K562 (cell line): Measurements from ENCODE around the gene CIART. TPM values are rescaled to one million over a fixed set of nuclear protein-coding genes. Genes with fewer than 3 reads are reported as not detected.
A peak's percentile ranks its signal among the peaks of the same experiment; 100 is the strongest.

Experiments
- E2F6 ChIP-seq, 2 experiments: IDR thresholded peaks; 2 replicates each; pipeline ENCODE4 v1.6.1; 2011; ENCODE audit warnings: borderline replicate concordance in 1 of 2, control low read depth in 1 of 2, low read depth in 1 of 2, low read length in 1 of 2, mild to moderate bottlenecking in 1 of 2, mixed read lengths in 1 of 2, moderate library complexity in 1 of 2; ENCODE audit not compliant: insufficient read depth in 1 of 2, insufficient read length in 1 of 2, poor library complexity in 1 of 2, severe bottlenecking in 1 of 2; ENCODE audit errors: extremely low read depth in 1 of 2
- E4F1 ChIP-seq: fragments of 250-450 bp; sonication (Bioruptor Pico); IDR thresholded peaks from 2 replicates; pipeline ENCODE4 v1.5.0; 2021; ENCODE audit warnings: mild to moderate bottlenecking, borderline replicate concordance
- GABPB1 ChIP-seq: sonication (generic); formaldehyde crosslinking; IDR thresholded peaks from 2 replicates; pipeline ENCODE4 v1.8.0; 2022; ENCODE audit warnings: mild to moderate bottlenecking, missing genetic modification reagents
- KDM2B ChIP-seq: fragments of 250-450 bp; sonication (Bioruptor Pico); IDR thresholded peaks from 2 replicates; pipeline ENCODE4 v1.8.0; 2021; ENCODE audit warnings: mild to moderate bottlenecking, moderate library complexity
- KDM4B ChIP-seq, 2 experiments: fragments of 450-650 bp in 1 of 2; sonication (generic) in 1 of 2; IDR thresholded peaks; 2 replicates each; pipeline ENCODE4 v1.6.1; 2016 to 2017; ENCODE audit warnings: borderline replicate concordance in 2 of 2, antibody characterized with exemption in 1 of 2, low read depth in 1 of 2, mild to moderate bottlenecking in 1 of 2
- NFIC ChIP-seq: fragments of 450-650 bp; IDR thresholded peaks from 2 replicates; pipeline ENCODE4 v1.6.1; 2017; ENCODE audit warnings: mild to moderate bottlenecking, inconsistent platforms
- SMC3 ChIP-seq: conservative IDR thresholded peaks from 2 replicates; pipeline ENCODE4 v1.6.1; 2011; ENCODE audit warnings: low read depth, low read length, improper control_type of control experiment; ENCODE audit not compliant: insufficient read depth
- THAP7 ChIP-seq: fragments of 250-450 bp; sonication (Bioruptor Pico); IDR thresholded peaks from 2 replicates; pipeline ENCODE4 v1.5.0; 2021
- ZNF436 ChIP-seq: fragments of 250-450, 450-650 bp; sonication (Bioruptor Pico); formaldehyde crosslinking; IDR thresholded peaks from 2 replicates; pipeline ENCODE4 v1.7.0; 2020; ENCODE audit warnings: mild to moderate bottlenecking
- polyA plus RNA-seq, 8 experiments: library from polyadenylated mRNA; depleted of rRNA in 4 of 8; stranded (reverse) in 5 of 8; unstranded in 3 of 8; fragments of >200 nt; fragmentation: Nextera tagmentation in 2 of 8; fragmentation: Illumina TruSeq in 1 of 8; extraction: Ambion mirVana in 2 of 8; extraction: Trizol in 1 of 8; gene quantifications; 2 replicates each; pipeline versions ENCODE4 v1.2.1 to v1.2.3, GENCODE V29; 2011 to 2014; ENCODE audit warnings: inconsistent platforms in 1 of 8, missing spikeins in 1 of 8
- total RNA-seq, 7 experiments: library from RNA; depleted of rRNA in 6 of 7; stranded (reverse); fragments of >200 nt in 6 of 7; fragmentation: Illumina TruSeq in 2 of 7; extraction: Trizol in 2 of 7; gene quantifications; 2 replicates each; pipeline versions ENCODE4 v1.2.1 to v1.2.3, GENCODE V29; 2011 to 2021; ENCODE audit warnings: low replicate concordance in 1 of 7
- TF ChIP-seq, protein P1 (sequence below): sonication (generic); formaldehyde crosslinking; IDR thresholded peaks from 2 replicates; pipeline ENCODE4 v1.8.0; 2022; ENCODE audit warnings: mild to moderate bottlenecking, missing genetic modification reagents
- TF ChIP-seq, protein P2 (sequence below): sonication (generic); formaldehyde crosslinking; IDR thresholded peaks from 2 replicates; pipeline ENCODE4 v1.8.0; 2022; ENCODE audit warnings: mild to moderate bottlenecking, missing genetic modification reagents
- TF ChIP-seq, protein P3 (sequence below), 2 experiments: fragments of 200-800 bp in 1 of 2; sonication (Bioruptor generic) in 1 of 2; sonication (generic) in 1 of 2; formaldehyde crosslinking in 1 of 2; IDR thresholded peaks in 1 of 2; conservative IDR thresholded peaks in 1 of 2; 2 replicates each; pipeline versions ENCODE4 v1.5.0 to v1.6.1; 2016 to 2020; ENCODE audit warnings: missing compliant biosample characterization in 1 of 2, missing genetic modification characterization in 1 of 2, missing genetic modification reagents in 1 of 2

CIART gene
- total and polyA plus RNA-seq, 9 of the 15 experiments (the other 6 are each of a cell fraction or from before 2014, with no cell fraction given) = 0.07 to 0.35 (median 0.19) TPM; not detected in 2

GRCh38 chr1:150293433-150294253 lies 11.3 kb downstream of the CIART start, which contains the start of gene MRPS21 (continued):
- TF ChIP-seq, protein P1, sequence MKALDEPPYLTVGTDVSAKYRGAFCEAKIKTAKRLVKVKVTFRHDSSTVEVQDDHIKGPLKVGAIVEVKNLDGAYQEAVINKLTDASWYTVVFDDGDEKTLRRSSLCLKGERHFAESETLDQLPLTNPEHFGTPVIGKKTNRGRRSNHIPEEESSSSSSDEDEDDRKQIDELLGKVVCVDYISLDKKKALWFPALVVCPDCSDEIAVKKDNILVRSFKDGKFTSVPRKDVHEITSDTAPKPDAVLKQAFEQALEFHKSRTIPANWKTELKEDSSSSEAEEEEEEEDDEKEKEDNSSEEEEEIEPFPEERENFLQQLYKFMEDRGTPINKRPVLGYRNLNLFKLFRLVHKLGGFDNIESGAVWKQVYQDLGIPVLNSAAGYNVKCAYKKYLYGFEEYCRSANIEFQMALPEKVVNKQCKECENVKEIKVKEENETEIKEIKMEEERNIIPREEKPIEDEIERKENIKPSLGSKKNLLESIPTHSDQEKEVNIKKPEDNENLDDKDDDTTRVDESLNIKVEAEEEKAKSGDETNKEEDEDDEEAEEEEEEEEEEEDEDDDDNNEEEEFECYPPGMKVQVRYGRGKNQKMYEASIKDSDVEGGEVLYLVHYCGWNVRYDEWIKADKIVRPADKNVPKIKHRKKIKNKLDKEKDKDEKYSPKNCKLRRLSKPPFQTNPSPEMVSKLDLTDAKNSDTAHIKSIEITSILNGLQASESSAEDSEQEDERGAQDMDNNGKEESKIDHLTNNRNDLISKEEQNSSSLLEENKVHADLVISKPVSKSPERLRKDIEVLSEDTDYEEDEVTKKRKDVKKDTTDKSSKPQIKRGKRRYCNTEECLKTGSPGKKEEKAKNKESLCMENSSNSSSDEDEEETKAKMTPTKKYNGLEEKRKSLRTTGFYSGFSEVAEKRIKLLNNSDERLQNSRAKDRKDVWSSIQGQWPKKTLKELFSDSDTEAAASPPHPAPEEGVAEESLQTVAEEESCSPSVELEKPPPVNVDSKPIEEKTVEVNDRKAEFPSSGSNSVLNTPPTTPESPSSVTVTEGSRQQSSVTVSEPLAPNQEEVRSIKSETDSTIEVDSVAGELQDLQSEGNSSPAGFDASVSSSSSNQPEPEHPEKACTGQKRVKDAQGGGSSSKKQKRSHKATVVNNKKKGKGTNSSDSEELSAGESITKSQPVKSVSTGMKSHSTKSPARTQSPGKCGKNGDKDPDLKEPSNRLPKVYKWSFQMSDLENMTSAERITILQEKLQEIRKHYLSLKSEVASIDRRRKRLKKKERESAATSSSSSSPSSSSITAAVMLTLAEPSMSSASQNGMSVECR (CRISPR knock-in tag) = peak; percentile 84
- TF ChIP-seq KDM4B (IDR thresholded peaks at IDR 0.05; ENCODE audit: borderline replicate concordance in 2 of 2, low read depth in 1 of 2) = peak in 1 of 2 experiments; percentile 87; a peak in 1 of 4 replicates
- TF ChIP-seq, protein P2, sequence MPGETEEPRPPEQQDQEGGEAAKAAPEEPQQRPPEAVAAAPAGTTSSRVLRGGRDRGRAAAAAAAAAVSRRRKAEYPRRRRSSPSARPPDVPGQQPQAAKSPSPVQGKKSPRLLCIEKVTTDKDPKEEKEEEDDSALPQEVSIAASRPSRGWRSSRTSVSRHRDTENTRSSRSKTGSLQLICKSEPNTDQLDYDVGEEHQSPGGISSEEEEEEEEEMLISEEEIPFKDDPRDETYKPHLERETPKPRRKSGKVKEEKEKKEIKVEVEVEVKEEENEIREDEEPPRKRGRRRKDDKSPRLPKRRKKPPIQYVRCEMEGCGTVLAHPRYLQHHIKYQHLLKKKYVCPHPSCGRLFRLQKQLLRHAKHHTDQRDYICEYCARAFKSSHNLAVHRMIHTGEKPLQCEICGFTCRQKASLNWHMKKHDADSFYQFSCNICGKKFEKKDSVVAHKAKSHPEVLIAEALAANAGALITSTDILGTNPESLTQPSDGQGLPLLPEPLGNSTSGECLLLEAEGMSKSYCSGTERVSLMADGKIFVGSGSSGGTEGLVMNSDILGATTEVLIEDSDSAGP (CRISPR knock-in tag) = no peak
- TF ChIP-seq GABPB1 (CRISPR knock-in tag) = peak; percentile 97
- TF ChIP-seq NFIC = peak; percentile 15; the same call in 1 of the 2 replicates
- no peak for TF ChIP-seq THAP7 (CRISPR knock-in tag)
- TF ChIP-seq E4F1 (CRISPR knock-in tag) = no peak
- TF ChIP-seq, protein P3, sequence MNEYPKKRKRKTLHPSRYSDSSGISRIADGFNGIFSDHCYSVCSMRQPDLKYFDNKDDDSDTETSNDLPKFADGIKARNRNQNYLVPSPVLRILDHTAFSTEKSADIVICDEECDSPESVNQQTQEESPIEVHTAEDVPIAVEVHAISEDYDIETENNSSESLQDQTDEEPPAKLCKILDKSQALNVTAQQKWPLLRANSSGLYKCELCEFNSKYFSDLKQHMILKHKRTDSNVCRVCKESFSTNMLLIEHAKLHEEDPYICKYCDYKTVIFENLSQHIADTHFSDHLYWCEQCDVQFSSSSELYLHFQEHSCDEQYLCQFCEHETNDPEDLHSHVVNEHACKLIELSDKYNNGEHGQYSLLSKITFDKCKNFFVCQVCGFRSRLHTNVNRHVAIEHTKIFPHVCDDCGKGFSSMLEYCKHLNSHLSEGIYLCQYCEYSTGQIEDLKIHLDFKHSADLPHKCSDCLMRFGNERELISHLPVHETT (CRISPR knock-in tag; conservative IDR thresholded peaks at IDR 0.05 in 1 of 2, IDR thresholded peaks at IDR 0.05 in 1 of 2) = peak in 1 of 2 experiments; percentile 64; a peak in 1 of 4 replicates
- no peak for TF ChIP-seq SMC3
- TF ChIP-seq ZNF436 (CRISPR knock-in tag) = no peak
- TF ChIP-seq E2F6 (IDR thresholded peaks at IDR 0.05; ENCODE audit: borderline replicate concordance in 1 of 2, extremely low read depth in 1 of 2, insufficient read depth in 1 of 2, insufficient read length in 1 of 2, low read depth in 1 of 2, low read length in 1 of 2, poor library complexity in 1 of 2, severe bottlenecking in 1 of 2) = peak; percentile 81 to 86
- TF ChIP-seq KDM2B (CRISPR knock-in tag) = no peak
